ENCODE measurements around the gene SBK3. TPM values are rescaled to one million over a fixed set of nuclear protein-coding genes. Genes with fewer than 3 reads are reported as not detected.

Gene SBK3
- polyA plus RNA-seq, 1 of the 3 experiments (the other 2 are of a cell fraction), result 0.03 TPM

DNA sequence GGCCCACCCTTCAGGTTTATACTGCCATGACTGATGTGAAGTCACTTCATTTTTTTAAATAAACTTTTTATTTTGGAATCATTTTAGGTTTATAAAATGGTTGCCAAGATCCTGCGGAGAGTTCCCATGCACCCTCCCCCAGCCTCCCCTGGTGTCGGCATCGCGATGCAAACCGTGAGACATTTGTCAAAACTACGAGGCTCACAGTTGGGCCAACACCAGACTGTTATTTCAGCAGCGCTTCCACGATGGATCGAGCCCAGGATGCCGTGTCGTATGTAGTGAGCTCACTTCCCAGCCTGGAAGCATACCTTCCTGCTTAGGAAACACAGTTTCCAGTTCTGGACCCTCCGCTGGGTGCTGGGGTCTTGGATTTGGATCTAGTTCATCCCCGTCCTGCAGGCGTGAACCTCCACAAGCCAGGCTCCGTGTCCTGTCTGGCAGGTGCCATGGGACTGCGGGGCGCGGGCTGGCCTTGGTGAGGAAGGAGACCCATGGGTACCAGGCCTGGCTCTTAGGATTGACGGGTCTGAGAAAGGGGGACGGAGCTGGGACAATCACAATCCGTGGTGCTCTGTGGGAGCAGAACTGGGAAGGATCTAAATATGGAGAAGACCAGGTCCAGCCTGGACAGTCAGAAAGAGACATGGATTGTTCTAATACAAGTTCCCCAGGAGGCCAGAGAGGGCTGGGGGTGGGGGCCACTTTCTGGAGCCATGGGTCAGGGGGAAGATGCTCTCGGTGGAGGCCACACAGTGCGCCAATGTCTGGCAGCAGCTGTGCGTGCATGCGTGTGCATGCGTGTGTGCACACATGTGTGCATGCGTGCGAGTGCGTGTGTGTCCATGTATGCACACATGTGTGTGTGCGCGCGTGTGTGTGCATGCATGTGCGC is 6.0 kb downstream of the SBK3 start:
- no peak overlapping the region for H3K4me2 ChIP-seq
- no peak overlapping the region for H3K9ac ChIP-seq
- no peak overlapping the region for H3K27ac ChIP-seq (ENCODE audit: low read depth in 2 of 2, low read length in 1 of 2)
- DNase-seq, result no peak
- H3K4me3 ChIP-seq (ENCODE audit: low read depth in 2 of 2, low read length in 1 of 2), result no peak overlapping the region
- H3K27me3 ChIP-seq (ENCODE audit: insufficient read depth), result no peaks in the 10 kb centered on the region
- no peak overlapping the region for H2AFZ ChIP-seq (ENCODE audit: low read depth)
- CTCF ChIA-PET, result interaction anchor here (1.3 to 1.6 kb wide), 2 partner anchors 18 to 36 kb away, joined by 3 to 4 read pairs; no protein-coding TSS in a partner anchor
- no peaks in the 10 kb centered on the region for H3K79me2 ChIP-seq (ENCODE audit: insufficient read depth)
- TF ChIP-seq, protein P1, sequence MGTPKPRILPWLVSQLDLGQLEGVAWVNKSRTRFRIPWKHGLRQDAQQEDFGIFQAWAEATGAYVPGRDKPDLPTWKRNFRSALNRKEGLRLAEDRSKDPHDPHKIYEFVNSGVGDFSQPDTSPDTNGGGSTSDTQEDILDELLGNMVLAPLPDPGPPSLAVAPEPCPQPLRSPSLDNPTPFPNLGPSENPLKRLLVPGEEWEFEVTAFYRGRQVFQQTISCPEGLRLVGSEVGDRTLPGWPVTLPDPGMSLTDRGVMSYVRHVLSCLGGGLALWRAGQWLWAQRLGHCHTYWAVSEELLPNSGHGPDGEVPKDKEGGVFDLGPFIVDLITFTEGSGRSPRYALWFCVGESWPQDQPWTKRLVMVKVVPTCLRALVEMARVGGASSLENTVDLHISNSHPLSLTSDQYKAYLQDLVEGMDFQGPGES (IDR thresholded peaks at IDR 0.05; ENCODE audit: low read depth, low read length), result no peak
- no peak for TF ChIP-seq TAF1 (IDR thresholded peaks at IDR 0.05; ENCODE audit: borderline replicate concordance, low read depth, low read length)
- no peak for TF ChIP-seq FOXM1 (IDR thresholded peaks at IDR 0.05; ENCODE audit: low read depth)
- no peak for TF ChIP-seq EZH2phosphoT487 (IDR thresholded peaks at IDR 0.05; ENCODE audit: borderline replicate concordance, low read depth)
- H3K9me3 ChIP-seq, result no peaks in the 10 kb centered on the region
- WGBS (ENCODE audit: low lambda C conversion rate), result 91% methylated on average over 30 of the region's 33 CpGs
- H4K20me1 ChIP-seq (ENCODE audit: insufficient read depth), result no peaks in the 10 kb centered on the region
- H3K9me2 ChIP-seq, result no peaks in the 10 kb centered on the region
- H3F3A ChIP-seq (replicated peaks; ENCODE audit: insufficient read depth), result peaks cover 4% of the 10 kb centered on the region
- H3K36me3 ChIP-seq (replicated peaks in 1 of 2; ENCODE audit: control insufficient read depth in 1 of 2, insufficient read depth in 2 of 2, low read length in 1 of 2), result no peaks in the 10 kb centered on the region
- H3K4me1 ChIP-seq (ENCODE audit: control insufficient read depth in 1 of 2, insufficient read depth in 2 of 2, low read depth in 1 of 2, low read length in 1 of 2), result peaks cover 0 to 3% of the 10 kb centered on the region in 2 experiments; a peak in 2 of 4 replicates
- POLR2A ChIA-PET, result no interaction called here

DNA sequence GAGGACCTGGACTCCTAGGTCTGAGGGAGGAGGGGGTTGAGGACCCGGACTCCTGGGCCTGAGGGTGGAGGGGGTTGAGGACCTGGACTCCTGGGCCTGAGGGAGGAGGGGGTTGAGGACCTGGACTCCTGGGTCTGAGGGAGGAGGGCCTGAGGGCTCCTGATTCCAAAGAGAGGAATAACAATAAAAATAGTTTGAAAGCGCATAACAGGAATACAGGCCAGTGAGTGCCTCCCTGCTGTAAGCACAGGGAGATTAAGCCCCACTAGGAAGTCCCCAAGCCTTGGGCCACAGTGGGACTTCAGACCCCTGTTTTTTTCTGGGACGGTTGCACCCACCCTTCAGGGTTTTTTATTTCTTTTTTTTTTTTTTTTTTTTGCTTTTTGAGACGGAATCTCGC is 7.2 kb downstream of the SBK3 start:
- CTCF ChIA-PET, result interaction anchor here (0.6 to 1.6 kb wide), 3 partner anchors 19 to 152 kb away, joined by 3 read pairs; no protein-coding TSS in a partner anchor
- no peaks in the 10 kb centered on the region for H3K36me3 ChIP-seq (replicated peaks in 1 of 2; ENCODE audit: control insufficient read depth in 1 of 2, insufficient read depth in 2 of 2, low read length in 1 of 2)
- H3K4me2 ChIP-seq, result no peak overlapping the region
- no peak overlapping the region for H3K4me3 ChIP-seq (ENCODE audit: low read depth in 2 of 2, low read length in 1 of 2)
- no peaks in the 10 kb centered on the region for H4K20me1 ChIP-seq (ENCODE audit: insufficient read depth)
- POLR2A ChIA-PET, result no interaction called here
- DNase-seq, result no peak
- 90% methylated on average over 5 of the region's 5 CpGs for WGBS (ENCODE audit: low lambda C conversion rate)
- no peak for TF ChIP-seq GABPA (IDR thresholded peaks at IDR 0.05; ENCODE audit: low read depth)
- no peak for TF ChIP-seq RXRA (IDR thresholded peaks at IDR 0.05; ENCODE audit: borderline replicate concordance, low read depth)
- TF ChIP-seq RAD21 (IDR thresholded peaks at IDR 0.05; ENCODE audit: low read length), result no peak
- TF ChIP-seq SMC3 (IDR thresholded peaks at IDR 0.05; ENCODE audit: low read depth, low read length), result no peak
- TF ChIP-seq JUND (IDR thresholded peaks at IDR 0.05), result no peak
- TF ChIP-seq, protein P2, sequence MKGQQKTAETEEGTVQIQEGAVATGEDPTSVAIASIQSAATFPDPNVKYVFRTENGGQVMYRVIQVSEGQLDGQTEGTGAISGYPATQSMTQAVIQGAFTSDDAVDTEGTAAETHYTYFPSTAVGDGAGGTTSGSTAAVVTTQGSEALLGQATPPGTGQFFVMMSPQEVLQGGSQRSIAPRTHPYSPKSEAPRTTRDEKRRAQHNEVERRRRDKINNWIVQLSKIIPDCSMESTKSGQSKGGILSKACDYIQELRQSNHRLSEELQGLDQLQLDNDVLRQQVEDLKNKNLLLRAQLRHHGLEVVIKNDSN (IDR thresholded peaks at IDR 0.05; ENCODE audit: borderline replicate concordance, low read depth), result no peak
- TF ChIP-seq, protein P3, sequence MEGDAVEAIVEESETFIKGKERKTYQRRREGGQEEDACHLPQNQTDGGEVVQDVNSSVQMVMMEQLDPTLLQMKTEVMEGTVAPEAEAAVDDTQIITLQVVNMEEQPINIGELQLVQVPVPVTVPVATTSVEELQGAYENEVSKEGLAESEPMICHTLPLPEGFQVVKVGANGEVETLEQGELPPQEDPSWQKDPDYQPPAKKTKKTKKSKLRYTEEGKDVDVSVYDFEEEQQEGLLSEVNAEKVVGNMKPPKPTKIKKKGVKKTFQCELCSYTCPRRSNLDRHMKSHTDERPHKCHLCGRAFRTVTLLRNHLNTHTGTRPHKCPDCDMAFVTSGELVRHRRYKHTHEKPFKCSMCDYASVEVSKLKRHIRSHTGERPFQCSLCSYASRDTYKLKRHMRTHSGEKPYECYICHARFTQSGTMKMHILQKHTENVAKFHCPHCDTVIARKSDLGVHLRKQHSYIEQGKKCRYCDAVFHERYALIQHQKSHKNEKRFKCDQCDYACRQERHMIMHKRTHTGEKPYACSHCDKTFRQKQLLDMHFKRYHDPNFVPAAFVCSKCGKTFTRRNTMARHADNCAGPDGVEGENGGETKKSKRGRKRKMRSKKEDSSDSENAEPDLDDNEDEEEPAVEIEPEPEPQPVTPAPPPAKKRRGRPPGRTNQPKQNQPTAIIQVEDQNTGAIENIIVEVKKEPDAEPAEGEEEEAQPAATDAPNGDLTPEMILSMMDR (IDR thresholded peaks at IDR 0.05), result no peak
- no peak for TF ChIP-seq MXI1 (IDR thresholded peaks at IDR 0.05; ENCODE audit: low read depth, low read length)
- TF ChIP-seq, protein P4, sequence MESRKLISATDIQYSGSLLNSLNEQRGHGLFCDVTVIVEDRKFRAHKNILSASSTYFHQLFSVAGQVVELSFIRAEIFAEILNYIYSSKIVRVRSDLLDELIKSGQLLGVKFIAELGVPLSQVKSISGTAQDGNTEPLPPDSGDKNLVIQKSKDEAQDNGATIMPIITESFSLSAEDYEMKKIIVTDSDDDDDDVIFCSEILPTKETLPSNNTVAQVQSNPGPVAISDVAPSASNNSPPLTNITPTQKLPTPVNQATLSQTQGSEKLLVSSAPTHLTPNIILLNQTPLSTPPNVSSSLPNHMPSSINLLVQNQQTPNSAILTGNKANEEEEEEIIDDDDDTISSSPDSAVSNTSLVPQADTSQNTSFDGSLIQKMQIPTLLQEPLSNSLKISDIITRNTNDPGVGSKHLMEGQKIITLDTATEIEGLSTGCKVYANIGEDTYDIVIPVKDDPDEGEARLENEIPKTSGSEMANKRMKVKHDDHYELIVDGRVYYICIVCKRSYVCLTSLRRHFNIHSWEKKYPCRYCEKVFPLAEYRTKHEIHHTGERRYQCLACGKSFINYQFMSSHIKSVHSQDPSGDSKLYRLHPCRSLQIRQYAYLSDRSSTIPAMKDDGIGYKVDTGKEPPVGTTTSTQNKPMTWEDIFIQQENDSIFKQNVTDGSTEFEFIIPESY (IDR thresholded peaks at IDR 0.05; ENCODE audit: borderline replicate concordance, low read depth), result no peak
- TF ChIP-seq RFX5 (IDR thresholded peaks at IDR 0.05; ENCODE audit: low read length), result no peak
- TF ChIP-seq EP300 (IDR thresholded peaks at IDR 0.05; ENCODE audit: borderline replicate concordance in 1 of 2, low read depth in 1 of 2, low read length in 1 of 2), result no peak
- H3F3A ChIP-seq (replicated peaks; ENCODE audit: insufficient read depth), result peaks cover 4% of the 10 kb centered on the region
- H3K79me2 ChIP-seq (ENCODE audit: insufficient read depth), result no peaks in the 10 kb centered on the region
- no peaks in the 10 kb centered on the region for H3K9me3 ChIP-seq
- H3K27me3 ChIP-seq (ENCODE audit: insufficient read depth), result no peaks in the 10 kb centered on the region
- no peak overlapping the region for H3K27ac ChIP-seq (ENCODE audit: low read depth in 2 of 2, low read length in 1 of 2)
- no peaks in the 10 kb centered on the region for H3K9me2 ChIP-seq
- no peak overlapping the region for H2AFZ ChIP-seq (ENCODE audit: low read depth)
- no peak overlapping the region for H3K9ac ChIP-seq
- H3K4me1 ChIP-seq (ENCODE audit: control insufficient read depth in 1 of 2, insufficient read depth in 2 of 2, low read depth in 1 of 2, low read length in 1 of 2), result peaks cover 0 to 3% of the 10 kb centered on the region in 2 experiments; a peak in 2 of 4 replicates
